GM18907 (cell line): Measurements from ENCODE around the gene PPP1R36.
"Not testable (repeated sequence)": the region's sequence is repeated elsewhere in the genome, so short reads cannot be mapped to it uniquely, and the experiment has no call there.

Experiments
- ATAC-seq: cut with Tn5 transposase; IDR thresholded peaks from one replicate; pipeline ENCODE4 v1.9.1; 2021; ENCODE audit warnings: mild to moderate bottlenecking, moderate library complexity; ENCODE audit not compliant: unreplicated experiment

PPP1R36 gene

DNA sequence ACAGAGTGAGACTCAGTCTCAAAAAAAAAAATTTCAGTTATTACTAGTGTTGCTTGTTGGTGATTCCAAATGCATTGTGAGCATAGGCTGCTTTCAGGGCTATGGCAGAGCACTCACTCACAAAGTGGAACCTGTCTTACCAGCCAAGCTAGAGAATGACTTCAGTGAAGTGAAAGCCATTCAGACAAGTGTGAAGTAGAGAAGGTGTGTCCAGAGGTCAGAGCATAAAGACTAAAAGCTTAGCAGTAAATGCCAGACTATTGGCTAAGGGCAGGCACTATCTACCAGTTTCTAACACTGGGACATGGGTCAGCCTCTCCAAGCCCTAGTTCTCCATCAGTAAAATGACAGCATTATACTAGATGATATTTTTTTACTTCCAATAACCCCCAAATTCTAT is 12.7 kb downstream of the PPP1R36 start:
- ATAC-seq = no peak

DNA sequence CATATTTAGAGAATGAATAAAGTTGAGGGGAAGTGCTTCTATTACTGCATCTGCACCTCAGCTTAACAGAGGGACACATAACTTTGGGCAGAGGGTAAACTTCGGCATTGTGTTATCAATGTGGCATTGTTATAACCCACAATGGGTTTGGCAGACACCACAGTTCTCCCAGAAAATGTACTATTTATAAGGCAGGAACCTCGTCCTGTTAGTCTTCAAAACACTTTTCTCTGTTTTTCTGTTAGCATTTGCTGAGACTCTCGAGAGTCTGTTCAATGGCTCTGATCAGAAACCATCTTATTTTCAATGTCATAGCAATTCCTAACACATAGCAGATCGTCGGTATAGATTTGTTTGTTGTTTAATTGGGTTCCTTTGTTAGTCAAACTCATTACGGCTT is 13.9 kb downstream of the PPP1R36 start:
- ATAC-seq = no peak

DNA sequence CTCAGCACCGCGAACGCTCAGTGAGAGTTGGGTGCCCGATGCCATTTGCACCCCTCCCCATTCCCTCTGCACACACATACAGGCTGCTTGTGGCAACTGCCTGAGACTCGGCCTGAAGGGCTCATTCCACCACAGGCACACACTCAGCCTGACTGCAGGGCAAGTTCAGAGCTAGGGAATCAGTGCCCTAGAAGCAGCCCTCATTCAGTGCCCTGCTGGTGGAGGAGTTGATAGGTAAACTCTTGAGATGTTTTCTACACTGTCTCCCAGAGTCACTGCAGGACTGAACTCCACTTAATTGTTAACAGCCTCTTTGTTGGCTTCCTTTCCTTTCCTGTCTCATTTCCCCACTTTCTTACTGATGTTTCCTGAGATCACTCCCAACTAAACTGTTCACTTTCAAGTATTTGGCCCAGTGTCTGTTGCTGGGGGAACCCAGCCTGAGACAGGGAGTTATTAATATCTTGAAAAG is 16.9 kb downstream of the PPP1R36 start:
- no peak for ATAC-seq

DNA sequence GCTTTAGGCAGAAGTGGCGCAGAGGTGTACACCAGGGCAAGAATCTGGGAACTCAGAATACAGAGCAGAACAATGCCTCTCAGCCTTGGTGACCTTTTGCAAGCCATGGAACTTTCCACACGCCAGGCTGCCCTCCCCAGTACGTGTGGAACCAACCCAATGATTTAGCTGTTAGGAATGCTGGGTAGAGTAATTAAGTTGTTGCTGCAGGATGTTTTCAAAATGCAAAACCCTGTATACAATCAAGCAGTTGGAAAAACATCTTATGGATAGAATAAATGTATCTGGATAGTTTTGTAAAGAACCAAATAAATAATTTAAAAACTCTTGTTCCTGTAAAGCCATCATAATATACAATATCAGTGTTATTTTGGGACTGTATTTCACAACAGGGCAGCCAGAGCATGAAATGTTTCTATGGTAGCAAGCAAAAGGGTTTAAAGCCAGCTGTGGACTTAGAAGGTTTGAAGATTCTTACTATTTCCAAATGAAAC is 19.4 kb downstream of the PPP1R36 start:
- ATAC-seq = no peak

DNA sequence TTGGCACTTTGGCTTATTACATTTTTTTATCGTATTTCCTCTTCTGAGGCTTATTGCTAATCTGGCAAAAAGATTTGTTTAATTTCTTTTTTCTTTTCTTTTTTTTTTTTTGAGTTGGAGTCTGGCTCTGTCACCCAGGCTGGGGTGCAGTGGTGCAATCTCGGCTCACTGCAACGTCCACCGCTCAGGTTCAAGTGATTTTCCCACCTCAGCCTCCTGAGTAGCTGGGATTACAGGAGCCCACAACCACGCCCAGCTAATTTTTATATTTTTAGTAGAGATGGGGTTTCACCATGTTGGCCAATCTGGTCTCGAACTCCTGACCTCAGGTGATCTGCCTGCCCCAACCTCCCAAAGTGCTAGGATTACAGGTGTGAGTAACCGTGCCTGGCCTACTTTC is 19.9 kb downstream of the PPP1R36 start:
- ATAC-seq = not testable (repeated sequence)

DNA sequence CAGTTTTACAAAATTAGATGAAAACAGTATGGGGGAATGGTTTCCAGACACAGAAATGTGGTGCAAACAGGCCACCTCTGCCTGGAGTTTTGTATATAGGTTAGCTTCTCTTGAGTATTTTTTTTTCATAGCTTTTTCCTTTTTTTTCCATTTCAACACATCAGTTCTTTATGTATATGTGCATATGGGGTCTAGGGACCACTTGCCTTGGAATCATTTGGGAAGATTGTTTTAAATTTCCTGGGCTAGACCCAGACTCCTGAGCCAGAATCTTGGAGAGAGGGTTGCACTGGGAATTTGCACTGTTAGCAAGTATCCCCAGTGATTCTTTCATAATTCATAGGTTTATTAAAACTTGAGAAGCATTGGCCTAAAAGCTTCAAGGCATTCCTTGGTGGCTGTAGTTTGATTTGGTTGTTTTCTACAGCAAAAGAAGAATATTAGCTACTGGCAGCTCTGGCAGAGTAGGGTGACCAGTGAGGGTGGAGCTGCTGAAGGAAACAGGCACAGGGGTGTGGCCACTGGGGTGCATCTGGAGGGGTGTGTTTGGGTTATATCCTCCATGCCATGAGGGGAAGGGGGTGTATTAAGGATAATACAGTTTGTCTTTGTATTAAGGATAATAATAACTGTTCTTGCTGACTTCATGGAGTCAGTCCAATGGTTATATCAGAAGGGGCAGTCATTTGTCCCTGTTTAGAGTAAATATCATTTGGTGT is 22.8 kb downstream of the PPP1R36 start:
- no peak for ATAC-seq

DNA sequence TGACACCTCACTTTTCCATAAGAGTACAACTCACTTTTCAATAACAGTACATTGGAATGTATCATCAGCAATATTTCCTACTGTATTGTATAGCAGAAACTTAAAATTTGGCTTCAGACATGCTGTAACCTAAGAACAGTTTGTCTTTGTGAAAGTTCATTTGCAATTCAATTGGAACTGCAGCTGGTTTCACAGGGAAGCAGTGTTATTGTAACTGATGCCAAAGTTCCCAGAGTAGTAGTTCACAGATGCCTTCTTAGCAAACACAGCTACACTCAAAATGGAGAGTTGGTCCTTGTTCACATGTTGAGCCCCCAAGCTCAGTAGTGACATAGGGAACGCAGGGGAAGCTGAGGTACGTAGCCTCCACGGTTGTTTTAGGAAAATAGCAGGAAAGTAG is 23.3 kb downstream of the PPP1R36 start:
- no peak for ATAC-seq

DNA sequence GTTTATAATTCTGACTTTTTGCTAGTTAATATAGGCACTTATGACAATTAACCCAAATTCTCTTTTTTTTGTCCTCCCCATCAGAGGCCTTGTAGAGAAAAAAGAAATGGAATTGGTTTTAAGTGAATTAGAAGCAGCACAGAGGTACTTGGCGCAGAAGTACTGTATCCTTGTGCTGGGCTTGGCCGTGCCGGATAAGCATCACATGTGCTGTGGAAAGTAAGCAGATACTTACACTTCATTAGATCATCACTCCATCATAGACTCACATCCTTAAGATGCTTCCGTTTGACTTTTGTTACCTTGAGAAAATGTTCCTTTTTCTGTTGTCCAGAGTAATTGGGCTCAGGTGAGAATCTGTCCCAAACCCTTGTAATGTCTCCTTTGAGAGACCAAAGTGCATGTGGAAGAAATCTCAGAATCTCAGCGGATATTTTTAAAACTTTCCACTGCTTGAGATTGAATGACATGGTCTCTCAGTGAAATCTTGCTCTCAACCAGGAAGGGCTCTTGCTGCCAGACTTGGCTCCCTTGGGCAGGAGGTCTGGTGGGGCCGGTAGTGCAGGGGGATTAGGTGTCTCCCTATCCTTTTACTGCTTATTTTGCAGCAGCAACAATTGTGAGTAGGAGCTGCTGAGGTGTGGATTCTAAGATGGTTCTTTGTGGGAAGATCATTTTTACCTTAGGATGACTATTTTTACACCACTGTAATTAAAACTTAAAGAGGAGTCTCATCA is 24.8 kb downstream of the PPP1R36 start:
- no peak for ATAC-seq

DNA sequence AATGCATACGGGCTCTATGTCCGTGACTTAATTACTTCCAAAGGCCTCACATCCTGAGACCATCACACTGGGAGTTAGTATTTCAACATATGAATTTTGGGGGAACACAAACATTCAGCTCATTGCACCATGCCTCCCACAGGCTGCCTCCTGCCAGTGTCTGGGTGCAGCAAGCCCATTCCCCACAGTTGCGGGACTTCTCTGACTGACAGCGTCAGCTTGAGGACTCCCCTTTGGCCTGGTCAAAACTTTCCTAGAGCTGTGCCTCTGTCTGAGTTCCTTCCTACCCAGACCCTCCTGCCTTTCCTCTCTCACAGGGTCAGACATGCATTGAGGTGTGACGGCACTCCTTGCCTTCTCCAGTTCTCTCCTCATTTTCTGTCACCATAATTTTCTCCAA is 27.4 kb downstream of the PPP1R36 start:
- no peak for ATAC-seq

DNA sequence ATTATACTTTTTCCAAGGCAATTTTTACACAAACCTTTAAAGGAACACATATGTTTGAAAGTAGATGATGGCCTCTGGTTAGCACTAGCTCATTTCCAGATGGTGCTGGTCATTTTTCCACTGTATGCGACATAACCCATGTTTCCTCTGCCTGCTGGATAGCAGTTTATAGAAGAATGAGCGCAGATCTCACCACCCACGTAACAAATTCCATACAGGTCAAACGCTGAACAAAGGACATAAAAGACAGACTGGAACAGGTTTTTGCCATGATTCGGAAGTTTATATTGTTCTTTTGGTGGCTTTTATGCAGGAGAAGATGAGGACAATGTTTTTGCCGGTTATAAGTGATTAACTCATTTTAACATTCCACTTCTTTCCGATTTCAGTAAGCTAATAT is 30.7 kb downstream of the PPP1R36 start:
- no peak for ATAC-seq

DNA sequence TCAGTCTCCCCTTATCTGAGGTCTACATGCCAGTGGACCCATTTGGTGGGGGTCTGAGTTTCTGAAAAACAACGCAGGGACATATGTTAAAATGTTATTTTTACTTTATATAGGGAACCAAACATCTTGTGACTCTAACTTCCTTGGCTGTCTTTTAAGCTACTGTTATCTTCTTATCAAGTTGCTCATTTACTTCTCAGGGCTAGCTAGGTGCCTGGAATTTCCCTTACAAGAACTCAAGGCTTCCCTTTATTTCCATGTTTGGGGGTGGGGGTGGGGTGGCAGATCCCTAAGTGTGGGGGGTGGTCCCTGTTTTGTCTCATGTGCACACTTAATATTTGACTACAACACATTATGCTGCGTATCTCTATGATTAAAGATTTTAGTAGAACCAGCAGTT is 31.6 kb downstream of the PPP1R36 start:
- no peak for ATAC-seq

DNA sequence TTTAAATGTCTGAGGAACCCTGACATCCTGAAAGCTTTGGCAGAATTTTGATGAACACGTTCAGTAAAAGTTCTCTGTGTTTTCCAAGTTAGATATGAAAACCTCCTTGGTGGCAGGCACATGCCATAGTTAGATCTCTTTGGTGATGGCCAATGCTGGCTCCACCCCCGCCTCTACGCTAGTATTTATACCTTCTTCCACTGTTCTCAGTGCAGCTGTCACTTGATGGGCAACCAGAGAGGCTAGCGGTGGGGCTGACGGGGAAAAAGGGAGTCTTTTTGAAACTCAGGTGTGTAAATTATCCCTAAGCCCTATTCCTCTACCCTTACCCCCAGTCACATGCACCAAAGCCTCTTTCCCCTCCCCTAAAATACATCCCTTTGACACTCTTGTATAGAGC is 32.1 kb downstream of the PPP1R36 start:
- ATAC-seq = no peak

DNA sequence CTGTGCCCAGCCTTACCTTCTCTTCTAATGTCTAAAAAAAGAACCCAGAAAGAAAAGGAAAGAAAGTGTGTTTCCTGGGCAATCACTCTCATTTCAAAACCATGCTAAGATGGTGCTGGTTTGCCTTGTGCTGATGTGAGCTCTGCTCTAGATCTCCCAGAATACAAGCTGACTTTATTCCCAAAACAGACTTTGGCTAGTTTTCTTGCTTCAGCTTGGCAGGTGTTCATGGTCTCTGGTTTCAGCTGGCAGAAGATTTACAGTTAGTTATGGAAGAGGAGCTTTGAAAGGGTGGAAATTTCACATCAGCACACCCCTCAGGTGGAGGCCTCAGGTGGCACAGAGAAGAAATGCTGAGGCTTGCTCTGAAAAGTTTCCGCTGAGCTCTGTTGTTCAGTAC is 34.4 kb downstream of the PPP1R36 start:
- no peak for ATAC-seq

DNA sequence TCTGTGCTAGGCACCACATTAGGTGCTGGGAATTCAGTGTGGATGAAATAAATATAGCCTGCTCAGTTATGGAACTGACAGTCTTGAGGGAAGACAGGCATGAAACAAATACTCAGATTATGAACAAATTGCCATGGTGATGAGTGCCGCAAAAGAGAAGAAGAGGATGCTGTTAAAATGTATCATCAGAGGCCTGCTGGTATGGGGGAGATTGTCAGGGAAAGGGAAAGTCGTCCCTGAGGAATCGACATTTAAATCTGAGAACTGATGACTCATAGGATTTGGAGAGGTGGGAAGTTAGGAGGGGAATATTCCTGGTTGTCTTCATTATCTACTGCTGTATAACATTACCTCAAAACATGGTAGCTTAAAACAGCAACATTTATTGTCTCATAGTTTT is 42.0 kb downstream of the PPP1R36 start:
- ATAC-seq = no peak

DNA sequence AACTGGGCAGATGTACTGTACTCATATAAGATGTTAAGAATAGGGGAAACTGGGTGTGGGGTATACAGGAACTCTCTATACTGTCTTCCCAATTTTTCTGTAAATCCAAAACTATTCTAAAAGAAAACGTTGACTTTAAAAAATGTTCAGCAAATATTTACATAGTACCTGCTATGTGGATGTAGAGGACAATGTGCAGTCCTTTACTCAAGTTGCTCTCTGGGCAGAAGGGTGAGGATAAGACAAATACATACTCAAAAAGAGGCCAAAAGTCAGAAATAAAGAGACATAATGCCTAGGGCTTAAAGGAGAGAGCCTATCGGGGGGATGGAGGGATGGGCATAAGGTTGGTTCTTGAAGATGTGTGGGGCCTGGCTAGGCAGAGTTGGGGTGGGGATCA is 44.7 kb downstream of the PPP1R36 start:
- ATAC-seq = no peak

DNA sequence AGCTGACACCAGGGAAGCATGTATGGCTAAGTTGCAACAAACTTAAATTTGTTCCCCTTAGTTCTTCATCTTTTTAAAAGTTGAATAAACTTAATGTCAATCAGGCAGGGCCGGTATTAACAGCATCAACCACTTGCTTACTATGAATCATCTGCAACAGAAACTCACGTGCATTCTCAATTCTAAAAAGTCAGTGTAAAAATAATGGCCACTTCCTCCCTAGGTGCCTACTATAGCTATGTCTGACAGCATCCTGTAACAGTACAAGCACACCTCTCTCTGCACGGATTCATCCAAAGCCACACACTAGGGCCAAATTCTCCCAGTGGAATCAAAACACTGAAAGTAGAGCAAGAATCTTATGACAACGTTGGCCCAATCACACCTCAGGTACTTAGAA is 48.6 kb downstream of the PPP1R36 start:
- ATAC-seq = peak; percentile 44

DNA sequence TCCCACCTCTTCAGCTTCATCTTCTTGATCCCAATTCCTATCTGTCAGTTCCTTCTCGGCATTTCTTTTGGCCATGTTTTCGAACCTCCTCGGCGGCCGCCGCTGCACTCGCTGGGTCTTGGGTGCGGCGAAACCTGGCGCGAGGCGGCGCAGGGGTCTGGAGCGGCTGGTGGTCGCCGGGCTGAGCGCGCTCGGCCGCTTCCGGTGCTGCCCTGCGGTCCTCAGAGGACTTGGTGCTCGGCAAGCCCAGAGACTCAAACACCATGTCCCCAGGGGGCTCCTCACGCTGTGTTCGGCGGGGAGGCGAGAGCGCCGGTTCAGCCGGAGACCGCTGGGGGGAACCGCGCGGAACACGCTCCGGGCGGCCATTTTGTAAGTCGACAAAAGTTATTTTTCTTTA is 51.8 kb downstream of the PPP1R36 start:
- ATAC-seq = no peak

DNA sequence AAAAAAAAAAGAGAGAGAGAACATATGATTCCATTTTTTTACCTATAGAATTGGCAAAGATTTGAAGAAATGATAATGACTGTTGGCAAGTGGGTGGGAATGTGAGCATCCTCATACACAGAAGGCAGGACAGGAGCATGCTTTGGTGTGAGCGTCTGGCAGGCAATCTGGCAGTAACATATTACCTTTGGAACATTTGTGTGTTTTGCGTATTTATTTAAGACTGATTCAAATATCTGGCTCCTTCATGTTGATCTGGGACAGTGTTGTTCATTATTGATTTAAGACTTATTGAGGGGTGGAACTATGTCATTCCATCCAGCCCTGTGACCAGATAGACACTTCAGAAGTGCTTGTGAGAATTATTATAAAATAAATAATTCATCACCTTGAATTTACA is 53.1 kb downstream of the PPP1R36 start:
- no peak for ATAC-seq

DNA sequence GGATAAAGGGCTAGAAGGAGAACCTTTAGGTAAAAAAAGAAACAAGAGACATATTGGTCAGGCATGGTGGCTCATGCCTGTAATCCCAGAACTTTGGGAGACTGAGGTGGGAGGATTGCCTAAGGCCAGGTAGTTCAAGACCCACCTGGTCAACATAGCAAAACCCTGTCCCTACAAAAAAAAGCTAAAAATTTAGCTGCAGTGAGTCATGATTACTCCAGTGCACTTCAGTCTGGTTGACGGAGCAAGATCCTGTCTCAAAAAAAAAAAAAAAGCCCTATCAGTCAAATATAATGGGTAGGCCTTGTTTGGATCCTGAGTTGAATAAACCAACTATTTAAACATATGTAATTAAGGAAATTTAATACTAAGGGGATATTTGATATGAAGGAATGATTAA is 54.2 kb downstream of the PPP1R36 start:
- ATAC-seq = no peak

DNA sequence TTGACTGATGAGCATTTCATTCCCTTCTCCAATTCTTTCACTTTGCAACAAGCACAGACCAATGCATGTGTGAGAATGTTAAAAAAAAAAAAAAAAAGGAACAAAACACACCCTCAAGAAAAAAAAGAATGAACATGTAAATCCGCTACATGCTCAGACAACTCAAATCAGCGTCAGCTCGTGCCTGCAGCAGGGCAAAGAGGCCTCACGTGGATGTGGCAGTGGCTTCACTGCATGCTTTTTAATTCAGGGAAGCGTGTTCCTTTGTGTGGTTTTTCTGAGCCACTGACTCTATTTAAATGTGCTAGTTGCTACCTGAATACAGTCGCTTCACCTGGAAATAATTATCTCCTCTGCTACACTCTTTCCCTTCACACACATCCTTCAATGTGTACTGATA is 55.1 kb downstream of the PPP1R36 start:
- ATAC-seq = no peak

DNA sequence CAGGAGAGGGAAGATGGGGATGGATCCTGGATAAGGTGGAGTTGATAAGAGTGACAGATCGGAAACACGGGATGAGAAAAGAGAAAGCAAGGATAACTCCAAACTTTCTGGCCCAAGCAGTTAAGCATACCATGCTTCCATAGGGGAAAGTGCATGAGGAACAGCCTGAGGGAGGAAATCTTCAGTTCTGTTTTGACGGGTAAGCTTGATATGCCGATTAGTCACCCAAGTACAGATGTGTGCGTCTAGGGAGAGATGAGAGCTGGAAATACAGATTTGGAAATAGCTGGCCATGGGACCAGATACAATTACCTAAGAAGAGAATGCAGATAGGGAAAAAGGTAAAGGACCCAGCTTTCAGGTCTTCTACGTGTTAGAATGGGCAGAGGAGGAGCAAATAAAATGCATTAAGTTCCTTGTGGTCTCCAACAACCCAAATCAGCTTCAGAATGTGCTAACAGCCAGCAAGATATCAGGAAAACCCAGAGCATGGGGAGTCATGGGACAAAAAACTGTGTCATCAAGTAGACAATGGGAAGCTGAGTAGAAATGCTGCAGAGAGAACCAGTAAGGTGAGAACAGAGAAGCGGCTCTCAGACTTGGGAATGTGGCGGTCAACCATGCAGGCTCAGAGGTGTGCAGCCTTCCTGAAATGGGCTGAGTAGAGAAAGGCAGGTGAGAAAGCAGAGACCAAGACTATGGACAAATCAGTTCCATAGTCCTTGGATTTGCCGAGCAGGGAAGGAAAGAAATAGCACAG is 56.3 kb downstream of the PPP1R36 start:
- no peak for ATAC-seq
